ENCODE data around the gene PTPRD.

PTPRD gene

DNA sequence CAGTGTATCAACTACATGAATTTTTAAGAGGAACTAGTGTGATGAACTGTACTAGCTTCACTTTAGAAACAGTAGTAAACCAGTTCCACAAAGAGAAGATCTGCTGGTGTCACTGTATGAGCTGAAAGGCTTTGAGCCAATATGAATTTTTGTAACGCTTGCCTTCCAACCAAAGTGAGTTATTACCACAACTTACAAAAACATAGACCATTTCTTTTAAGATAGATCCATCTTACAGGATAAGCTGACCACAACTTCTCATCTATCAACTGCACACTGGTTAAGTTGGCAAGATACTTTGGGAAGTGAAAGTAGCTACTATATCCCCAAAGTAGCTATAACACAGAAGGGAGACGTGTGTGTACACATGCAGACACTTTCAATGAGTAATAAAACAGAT lies 1963.6 kb downstream of the PTPRD start:
- TF ChIP-seq, protein P1, sequence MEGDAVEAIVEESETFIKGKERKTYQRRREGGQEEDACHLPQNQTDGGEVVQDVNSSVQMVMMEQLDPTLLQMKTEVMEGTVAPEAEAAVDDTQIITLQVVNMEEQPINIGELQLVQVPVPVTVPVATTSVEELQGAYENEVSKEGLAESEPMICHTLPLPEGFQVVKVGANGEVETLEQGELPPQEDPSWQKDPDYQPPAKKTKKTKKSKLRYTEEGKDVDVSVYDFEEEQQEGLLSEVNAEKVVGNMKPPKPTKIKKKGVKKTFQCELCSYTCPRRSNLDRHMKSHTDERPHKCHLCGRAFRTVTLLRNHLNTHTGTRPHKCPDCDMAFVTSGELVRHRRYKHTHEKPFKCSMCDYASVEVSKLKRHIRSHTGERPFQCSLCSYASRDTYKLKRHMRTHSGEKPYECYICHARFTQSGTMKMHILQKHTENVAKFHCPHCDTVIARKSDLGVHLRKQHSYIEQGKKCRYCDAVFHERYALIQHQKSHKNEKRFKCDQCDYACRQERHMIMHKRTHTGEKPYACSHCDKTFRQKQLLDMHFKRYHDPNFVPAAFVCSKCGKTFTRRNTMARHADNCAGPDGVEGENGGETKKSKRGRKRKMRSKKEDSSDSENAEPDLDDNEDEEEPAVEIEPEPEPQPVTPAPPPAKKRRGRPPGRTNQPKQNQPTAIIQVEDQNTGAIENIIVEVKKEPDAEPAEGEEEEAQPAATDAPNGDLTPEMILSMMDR (IDR thresholded peaks at IDR 0.05; ENCODE audit: control insufficient read depth, insufficient read depth, low read depth, low read length, missing control alignments): no peak
- DNase-seq (ENCODE audit: low read depth): no peak
- no peak overlapping the region for H3K4me3 ChIP-seq (ENCODE audit: control insufficient read depth, low read depth, low read length)

DNA sequence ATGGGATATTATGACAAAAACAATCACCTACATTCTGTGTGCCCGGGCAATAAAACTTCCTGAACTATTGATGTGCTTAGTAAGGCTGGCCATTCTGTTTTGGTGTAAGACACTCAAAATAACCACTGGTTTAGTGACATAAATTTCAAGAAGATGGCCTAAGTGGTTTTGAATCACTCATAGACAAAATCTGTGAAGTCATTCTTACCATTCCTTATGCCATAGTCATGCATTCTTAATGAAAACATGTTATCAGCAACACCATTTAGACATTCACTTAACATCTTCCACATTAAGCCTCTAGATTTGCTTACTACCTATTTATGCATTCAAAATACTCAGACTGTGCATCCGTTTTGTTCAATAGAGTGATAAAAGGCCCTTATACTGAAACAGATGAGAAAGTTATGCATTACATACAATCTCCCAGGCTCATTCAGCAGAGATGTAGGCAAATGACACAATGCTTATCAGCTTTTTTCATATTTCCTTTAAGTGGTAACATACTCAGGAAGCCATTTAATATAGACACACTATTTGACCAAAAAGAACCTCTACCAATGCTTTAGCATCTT lies 1964.4 kb downstream of the PTPRD start:
- TF ChIP-seq, protein P1 (IDR thresholded peaks at IDR 0.05; ENCODE audit: control insufficient read depth, insufficient read depth, low read depth, low read length, missing control alignments): no peak
- no peak for DNase-seq (ENCODE audit: low read depth)
- H3K4me3 ChIP-seq (ENCODE audit: control insufficient read depth, low read depth, low read length): no peak overlapping the region

- TF ChIP-seq, protein P1 (IDR thresholded peaks at IDR 0.05; ENCODE audit: control insufficient read depth, insufficient read depth, low read depth, low read length, missing control alignments): no peak
- no peak overlapping the region for H3K4me3 ChIP-seq (ENCODE audit: control insufficient read depth, low read depth, low read length)
- DNase-seq (ENCODE audit: low read depth): no peak
These were observed 1965.0 kb downstream of the PTPRD start for GRCh38 chr9:8647824-8648223.

- no peak overlapping the region for H3K4me3 ChIP-seq (ENCODE audit: control insufficient read depth, low read depth, low read length)
- TF ChIP-seq, protein P1 (IDR thresholded peaks at IDR 0.05; ENCODE audit: control insufficient read depth, insufficient read depth, low read depth, low read length, missing control alignments): no peak
- no peak for DNase-seq (ENCODE audit: low read depth)
These were observed 1968.2 kb downstream of the PTPRD start for GRCh38 chr9:8644571-8644970.

DNA sequence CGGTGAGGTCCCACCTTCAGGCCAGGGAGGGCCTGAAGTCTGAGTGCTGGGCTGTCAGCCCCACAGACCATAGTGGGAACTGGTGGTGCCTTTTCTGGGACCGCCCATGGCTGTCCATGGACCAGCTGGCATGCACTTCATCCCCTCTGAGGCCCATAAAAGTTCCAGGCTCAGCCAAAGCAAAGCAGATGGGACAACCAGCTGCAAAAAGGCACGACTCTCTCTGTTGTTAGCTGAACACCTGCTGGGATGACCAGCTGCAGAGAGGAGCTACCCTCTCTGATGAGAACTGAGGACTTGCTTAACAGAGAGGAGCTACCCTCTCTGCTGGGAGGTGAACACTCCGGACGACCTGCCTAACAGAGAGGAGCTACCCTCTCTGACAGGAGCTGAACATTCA lies 1968.9 kb downstream of the PTPRD start:
- TF ChIP-seq, protein P1 (IDR thresholded peaks at IDR 0.05; ENCODE audit: control insufficient read depth, insufficient read depth, low read depth, low read length, missing control alignments): no peak
- no peak overlapping the region for H3K4me3 ChIP-seq (ENCODE audit: control insufficient read depth, low read depth, low read length)
- no peak for DNase-seq (ENCODE audit: low read depth)

DNA sequence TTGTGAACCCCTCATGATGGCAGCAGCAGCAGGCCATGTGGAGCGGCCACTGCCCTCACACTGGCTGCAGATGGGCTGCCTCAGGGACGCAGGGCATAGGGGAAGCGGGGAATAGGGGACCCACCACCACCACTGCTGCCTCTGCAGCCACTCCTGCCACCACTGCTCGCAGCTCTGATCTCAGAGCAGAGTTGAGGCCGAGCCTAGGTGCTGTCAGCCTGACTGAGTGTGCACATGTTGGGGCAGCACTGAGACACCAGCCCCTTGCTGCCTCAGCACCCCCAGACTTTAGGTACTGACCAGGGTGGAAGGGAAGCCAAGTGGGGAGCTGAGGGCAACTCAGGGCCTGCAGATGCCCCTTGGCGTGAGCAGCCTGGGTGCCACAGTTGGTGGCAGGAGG lies 1969.3 kb downstream of the PTPRD start:
- no peak overlapping the region for H3K4me3 ChIP-seq (ENCODE audit: control insufficient read depth, low read depth, low read length)
- TF ChIP-seq, protein P1 (IDR thresholded peaks at IDR 0.05; ENCODE audit: control insufficient read depth, insufficient read depth, low read depth, low read length, missing control alignments): no peak
- DNase-seq (ENCODE audit: low read depth): no peak

DNA sequence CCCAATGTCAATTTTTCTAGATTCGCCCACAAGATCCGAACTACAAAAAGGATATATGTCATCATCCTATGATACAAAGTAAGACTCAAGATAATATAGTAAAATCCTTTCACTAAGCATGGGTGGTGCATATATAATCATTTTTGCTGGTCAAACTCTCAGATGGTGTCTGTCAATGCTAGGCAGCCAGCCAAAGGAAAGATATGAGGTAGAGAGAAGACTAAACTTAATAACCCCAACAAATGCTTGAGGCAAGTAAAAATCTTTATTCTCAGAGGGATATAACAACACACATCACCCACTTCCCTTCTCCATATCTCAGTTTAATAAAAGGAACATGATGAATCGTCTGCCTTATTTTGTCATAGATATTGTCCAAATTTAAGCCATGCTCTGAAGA lies 1972.0 kb downstream of the PTPRD start:
- DNase-seq (ENCODE audit: low read depth): no peak
- no peak overlapping the region for H3K4me3 ChIP-seq (ENCODE audit: control insufficient read depth, low read depth, low read length)
- TF ChIP-seq, protein P1 (IDR thresholded peaks at IDR 0.05; ENCODE audit: control insufficient read depth, insufficient read depth, low read depth, low read length, missing control alignments): no peak
